ENCODE measurements around the gene SRSF8.

- TF ChIP-seq POLR2A (IDR thresholded peaks at IDR 0.05) = no peak
- no peak for TF ChIP-seq POLR2AphosphoS5 (IDR thresholded peaks at IDR 0.05; ENCODE audit: insufficient read depth in 1 of 2, low read depth in 1 of 2)
- no peak for TF ChIP-seq CTCF (IDR thresholded peaks at IDR 0.05)
Observed at GRCh38 chr11:95103701-95104100, 37.0 kb downstream of the SRSF8 start.

All from vagina (tissue), 2 donors.